Ovary (tissue), 9 donors: ENCODE results near the gene TK2. TPM values are rescaled to one million over a fixed set of nuclear protein-coding genes. Genes with fewer than 3 reads are reported as not detected.

ENCODE experiments used
- DNase-seq, 5 donors: peaks; one replicate each; pipeline ENCODE4 v3.0.0-alpha.2; 2019 to 2020
- H3K27ac ChIP-seq, 2 donors: fragments of 200-600 bp; one replicate each; pipeline versions ENCODE4 v1.5.1 to v1.8.0; 2019 to 2022
- H3K27me3 ChIP-seq: fragments of 200-600 bp; one replicate; pipeline ENCODE4 v1.8.0; 2022
- H3K36me3 ChIP-seq: fragments of 200-600 bp; sonication (generic); one replicate; pipeline ENCODE4 v1.5.1; 2019
- H3K4me1 ChIP-seq: one replicate; pipeline ENCODE4 v1.8.1; 2013; ENCODE audit warnings: mild to moderate bottlenecking, moderate library complexity; ENCODE audit not compliant: insufficient read depth
- H3K4me3 ChIP-seq: fragments of 200-600 bp; sonication (generic); one replicate; pipeline ENCODE4 v1.5.1; 2017
- H3K9me3 ChIP-seq, 2 donors: fragments of 200-600 bp in 1 of 2; sonication (generic) in 1 of 2; one replicate each; pipeline versions ENCODE4 v1.5.1 to v1.8.1; 2013 to 2019; ENCODE audit warnings: mild to moderate bottlenecking in 1 of 2, moderate library complexity in 1 of 2
- EP300 ChIP-seq: sonication (generic); formaldehyde crosslinking; IDR thresholded peaks from one replicate; pipeline ENCODE4 v1.6.1; 2017; ENCODE audit warnings: antibody characterized with exemption
- POLR2A ChIP-seq: fragments of 450-650 bp; IDR thresholded peaks from one replicate; pipeline ENCODE4 v1.6.1; 2017; ENCODE audit warnings: antibody characterized with exemption, mild to moderate bottlenecking, moderate library complexity
- WGBS, 3 donors: extraction: QIAGEN DNeasy Blood & Tissue Kit in 1 of 3; methylation state at CpG; one replicate each; pipeline versions ENCODE4 v1.1.5 to v1.1.7; 2013 to 2017; 5-methylcytosine and 5-hydroxymethylcytosine counted together
- intact Hi-C, 4 donors: fragments of 100-400 bp; cut with DNase I; formaldehyde crosslinking; loops; one replicate each; pipeline versions ENCODE4 v1.11.0 to v1.15.1; 2022 to 2023
- polyA plus RNA-seq, 2 donors: library from polyadenylated mRNA; stranded (reverse); fragments of 200-250 nt in 1 of 2; fragments of 350-450 nt in 1 of 2; fragmentation: Illumina TruSeq in 1 of 2; extraction: RNeasy Lipid Tissue Mini Kit (QIAGEN cat#74804) in 1 of 2; gene quantifications; one replicate each; pipeline ENCODE4 v1.2.3, GENCODE V29; 2013 to 2014
- total RNA-seq, 7 donors: library from RNA; depleted of rRNA in 2 of 7; stranded (reverse); fragments of >200 nt in 2 of 7; fragmentation: NEBNext Ultra II Directional in 3 of 7; extraction: Animal tissue kit (Norgen Biotek cat#: 25700) in 3 of 7; gene quantifications; one replicate each; pipeline versions ENCODE4 v1.1.0 to v1.2.4, GENCODE V29; 2016 to 2023
- TF ChIP-seq, protein P1 (sequence below), 3 donors: fragments of 450-650 bp in 2 of 3; fragments of 200-600 bp in 1 of 3; IDR thresholded peaks; one replicate each; pipeline versions ENCODE4 v1.5.1 to v1.8.0; 2016 to 2022; ENCODE audit warnings: antibody characterized with exemption in 3 of 3, mild to moderate bottlenecking in 1 of 3
- donor health status: DM: no; HTN: no; CAD: no; lungs with moderate emphysema.
- donor health status: DM: no; HTN: no; CAD: no.
- donor health status: Bipolar disorder and iron deficiency.
- donor health status: DM: yes; HTN: yes; CAD: no.
- donor health status: DM: no; HTN: no; CAD: no.
- donor health status: DM: yes; HTN: yes; CAD: no.

Gene TK2
- total and polyA plus RNA-seq, 9 donors, result 17.0 to 80.6 (median 34.0) TPM

DNA sequence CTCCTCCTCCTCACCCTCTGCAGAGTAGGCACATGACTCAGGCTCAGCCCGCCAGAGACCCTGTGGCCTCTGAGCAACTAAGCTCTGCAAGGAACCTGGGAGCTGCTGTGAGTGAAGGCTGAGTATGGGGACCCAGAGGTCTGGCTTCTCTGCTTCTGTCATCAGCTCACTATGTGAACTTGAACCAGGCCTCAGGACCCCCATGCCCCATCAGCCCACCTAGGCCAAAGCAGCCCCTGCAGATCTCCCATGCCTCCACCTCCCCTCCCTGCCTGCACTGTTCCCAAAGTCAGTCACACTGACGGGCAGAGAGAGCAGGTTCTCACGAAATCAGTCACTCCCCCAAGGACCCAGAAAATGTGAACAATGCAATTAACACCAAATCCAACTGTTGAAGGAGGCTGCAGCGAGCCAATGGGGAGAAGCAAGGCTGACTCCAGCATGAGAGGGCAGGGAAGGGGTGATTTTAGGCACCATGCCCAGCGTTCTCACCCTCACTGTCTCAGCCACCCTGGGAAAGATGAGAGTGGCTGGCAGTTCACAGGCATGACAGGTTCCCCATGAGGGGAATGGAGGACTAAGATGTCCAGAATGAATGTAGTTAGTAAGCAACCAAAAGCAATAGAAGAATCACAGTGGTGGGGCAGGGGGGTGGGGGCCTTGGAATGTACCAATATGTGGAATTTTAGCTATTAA, 62.2 kb downstream of the TK2 start:
- peak overlapping the region in 1 of 2 donors; percentile 27 for H3K27ac ChIP-seq

DNA sequence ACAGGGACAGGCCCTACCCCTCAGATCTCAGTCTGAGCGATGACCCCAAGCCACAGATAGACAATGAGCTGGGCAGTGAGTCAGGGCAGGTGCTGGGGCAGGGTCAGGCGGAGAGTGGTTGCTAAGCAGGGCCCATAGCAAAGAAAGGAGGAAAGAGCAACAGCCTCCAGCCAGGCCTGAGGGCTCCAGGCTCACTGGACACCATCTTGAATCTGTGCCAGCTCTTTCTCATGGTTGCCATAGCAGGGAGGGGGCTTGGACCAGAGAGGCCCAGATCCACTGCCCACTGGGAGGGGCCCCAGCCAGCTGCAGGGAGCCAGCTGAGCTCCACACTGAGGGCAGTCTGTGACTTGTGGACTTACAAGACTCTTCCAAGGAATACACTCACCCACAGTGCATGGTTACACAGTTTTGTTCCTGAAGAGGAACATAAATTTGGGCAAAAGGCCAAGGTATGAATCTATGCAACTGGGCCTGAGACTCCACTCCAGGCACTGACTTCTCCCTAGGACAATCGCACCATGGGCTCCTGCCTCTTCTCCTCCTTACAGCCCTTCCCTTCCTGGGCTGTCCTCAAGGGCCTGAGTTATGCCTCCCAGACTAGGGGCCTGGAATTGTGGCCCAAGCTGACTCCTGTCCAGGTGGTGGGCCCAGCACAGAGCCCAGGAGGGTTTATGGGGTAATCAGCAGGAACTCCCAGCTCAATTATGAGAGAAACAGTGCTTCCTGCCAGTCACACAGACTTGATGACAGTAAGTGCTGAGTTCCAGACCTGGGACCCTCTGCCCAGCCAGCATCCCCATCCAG, 62.9 kb downstream of the TK2 start:
- 69 to 80% (median 71%) methylated on average over 3 of the region's 3 CpGs for WGBS, 3 donors
- no peaks in the 10 kb centered on the region for H3K9me3 ChIP-seq
- H3K4me3 ChIP-seq, result no peak overlapping the region
- H3K27me3 ChIP-seq, result no peaks in the 10 kb centered on the region
- intact Hi-C loops, result loop anchor here in 3 of 4 donors (5.0 to 10.0 kb wide), 4 partner anchors 68 to 125 kb away; partner anchors contain the start of genes CKLF (in 1 of the 3) and TK2 (in 1 of the 3)
- H3K4me1 ChIP-seq, result no peaks in the 10 kb centered on the region
- H3K27ac ChIP-seq, result peak overlapping the region in 1 of 2 donors; percentile 27
- no peaks in the 10 kb centered on the region for H3K36me3 ChIP-seq
- no peak for TF ChIP-seq EP300
- TF ChIP-seq POLR2A, result no peak
- DNase-seq, result peak in 2 of 5 donors; percentile 34 to 58

More for the DNA sequence above, 62.2 kb downstream of the TK2 start:
- WGBS, 3 donors, result 74 to 80% (median 77%) methylated on average over 5 of the region's 5 CpGs
- Histone ChIP-seq H3K4me3 (no peak overlapping the region), H3K4me1 (no peaks in the 10 kb centered on the region), H3K36me3 (no peaks in the 10 kb centered on the region), H3K9me3 (no peaks in the 10 kb centered on the region), H3K27me3 (no peaks in the 10 kb centered on the region)
- no peak for TF ChIP-seq EP300
- no peak for TF ChIP-seq POLR2A
- TF ChIP-seq, protein P1, sequence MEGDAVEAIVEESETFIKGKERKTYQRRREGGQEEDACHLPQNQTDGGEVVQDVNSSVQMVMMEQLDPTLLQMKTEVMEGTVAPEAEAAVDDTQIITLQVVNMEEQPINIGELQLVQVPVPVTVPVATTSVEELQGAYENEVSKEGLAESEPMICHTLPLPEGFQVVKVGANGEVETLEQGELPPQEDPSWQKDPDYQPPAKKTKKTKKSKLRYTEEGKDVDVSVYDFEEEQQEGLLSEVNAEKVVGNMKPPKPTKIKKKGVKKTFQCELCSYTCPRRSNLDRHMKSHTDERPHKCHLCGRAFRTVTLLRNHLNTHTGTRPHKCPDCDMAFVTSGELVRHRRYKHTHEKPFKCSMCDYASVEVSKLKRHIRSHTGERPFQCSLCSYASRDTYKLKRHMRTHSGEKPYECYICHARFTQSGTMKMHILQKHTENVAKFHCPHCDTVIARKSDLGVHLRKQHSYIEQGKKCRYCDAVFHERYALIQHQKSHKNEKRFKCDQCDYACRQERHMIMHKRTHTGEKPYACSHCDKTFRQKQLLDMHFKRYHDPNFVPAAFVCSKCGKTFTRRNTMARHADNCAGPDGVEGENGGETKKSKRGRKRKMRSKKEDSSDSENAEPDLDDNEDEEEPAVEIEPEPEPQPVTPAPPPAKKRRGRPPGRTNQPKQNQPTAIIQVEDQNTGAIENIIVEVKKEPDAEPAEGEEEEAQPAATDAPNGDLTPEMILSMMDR (IDR thresholded peaks at IDR 0.05), result no peak
- DNase-seq, result peak in 3 of 5 donors; percentile 9 to 34 (median 14)
- intact Hi-C loops, result loop anchor here in 3 of 4 donors (5.0 to 10.0 kb wide), 4 partner anchors 67 to 125 kb away; partner anchors contain the start of genes CKLF (in 1 of the 3) and TK2 (in 1 of the 3)

DNA sequence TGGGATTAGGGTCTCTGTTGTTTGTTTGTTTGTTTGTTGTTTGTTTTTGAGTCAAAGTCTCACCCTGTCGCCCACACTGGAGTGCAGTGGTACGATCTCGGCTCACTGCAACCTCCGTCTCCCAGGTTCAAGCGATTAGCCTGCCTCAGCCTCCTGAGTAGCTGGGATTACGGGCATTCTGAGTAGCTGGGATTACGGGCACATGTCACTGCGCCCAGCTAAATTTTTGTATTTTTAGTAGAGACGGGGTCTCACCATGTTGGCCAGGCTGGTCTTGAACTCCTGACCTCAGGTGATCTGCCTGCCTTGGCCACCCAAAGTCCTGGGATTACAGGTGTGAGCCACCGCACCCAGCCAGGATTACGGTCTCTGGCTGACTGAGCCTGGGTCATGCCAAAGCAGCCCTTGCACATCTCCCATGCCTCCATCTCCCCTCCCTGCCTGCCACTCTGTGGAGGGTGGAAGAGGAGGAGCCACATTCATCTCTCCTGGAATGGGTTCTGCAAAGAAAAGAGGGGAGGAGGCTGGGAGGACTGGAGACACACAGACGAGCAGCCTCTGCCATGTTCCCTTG, 63.6 kb downstream of the TK2 start:
- WGBS, 3 donors, result 92 to 94% (median 93%) methylated on average over 12 of the region's 12 CpGs
- Histone ChIP-seq H3K4me1 (no peaks in the 10 kb centered on the region), H3K27me3 (no peaks in the 10 kb centered on the region), H3K36me3 (no peaks in the 10 kb centered on the region), H3K27ac (peak overlapping the region in 1 of 2 donors; percentile 27), H3K4me3 (no peak overlapping the region), H3K9me3 (no peaks in the 10 kb centered on the region)
- peak in 2 of 5 donors; percentile 11 to 19 for DNase-seq
- TF ChIP-seq POLR2A (no peak), EP300 (no peak)
- TF ChIP-seq, protein P1 (IDR thresholded peaks at IDR 0.05), result no peak
- intact Hi-C loops, result loop anchor here in 3 of 4 donors (5.0 to 10.0 kb wide), 4 partner anchors 69 to 124 kb away; partner anchors contain the start of genes CKLF (in 1 of the 3) and TK2 (in 1 of the 3)

GRCh38 chr16:66485376-66485775, 64.5 kb downstream of the TK2 start:
- intact Hi-C loops, result loop anchor here in 3 of 4 donors (5.0 to 10.0 kb wide), 4 partner anchors 69 to 123 kb away; partner anchors contain the start of genes CKLF (in 1 of the 3) and TK2 (in 1 of the 3)
- Histone ChIP-seq H3K27ac (no peak overlapping the region), H3K9me3 (no peaks in the 10 kb centered on the region), H3K4me3 (no peak overlapping the region), H3K4me1 (no peaks in the 10 kb centered on the region), H3K27me3 (no peaks in the 10 kb centered on the region), H3K36me3 (no peaks in the 10 kb centered on the region)
- DNase-seq, result peak in 2 of 5 donors; percentile 14 to 25
- 86 to 92% (median 89%) methylated on average over 6 of the region's 6 CpGs for WGBS, 3 donors
- TF ChIP-seq EP300 (no peak), POLR2A (no peak)
- TF ChIP-seq, protein P1 (IDR thresholded peaks at IDR 0.05), result no peak
